DOHH2 (cell line): ENCODE data around the gene GAS7.

Source experiments
- H3F3A ChIP-seq: fragments of 200-600 bp; sonication (generic), shearing (Covaris generic); 2 replicates; pipeline ENCODE4 v1.6.0; 2016; ENCODE audit warnings: antibody characterized with exemption, mild to moderate bottlenecking; ENCODE audit not compliant: control insufficient read depth, insufficient read depth
- H3K27ac ChIP-seq: fragments of 200-600 bp; sonication (generic); 2 replicates; pipeline ENCODE4 v1.5.1; 2014; ENCODE audit warnings: low read depth, mild to moderate bottlenecking, low read length, moderate library complexity
- H3K27me3 ChIP-seq: fragments of 200-600 bp; sonication (generic); 2 replicates; pipeline ENCODE4 v1.6.1; 2014; ENCODE audit warnings: mild to moderate bottlenecking, low read length, mixed read lengths; ENCODE audit not compliant: control insufficient read depth
- H3K36me3 ChIP-seq: fragments of 200-600 bp; sonication (generic); 2 replicates; pipeline ENCODE4 v1.6.1; 2014; ENCODE audit warnings: mild to moderate bottlenecking, low read length, moderate library complexity, mixed read lengths; ENCODE audit not compliant: control insufficient read depth
- H3K4me1 ChIP-seq: fragments of 200-600 bp; sonication (generic); 2 replicates; pipeline ENCODE4 v1.6.1; 2014; ENCODE audit warnings: mild to moderate bottlenecking, low read length, mixed read lengths; ENCODE audit not compliant: control insufficient read depth
- H3K4me2 ChIP-seq: fragments of 200-600 bp; sonication (generic); 2 replicates; pipeline ENCODE4 v1.6.0; 2014; ENCODE audit warnings: mild to moderate bottlenecking, low read length, moderate library complexity
- H3K4me3 ChIP-seq: fragments of 200-600 bp; sonication (generic); 2 replicates; pipeline ENCODE4 v1.5.1; 2014; ENCODE audit warnings: mild to moderate bottlenecking, low read length, mixed read lengths
- H3K79me2 ChIP-seq: fragments of 200-600 bp; sonication (generic); 2 replicates; pipeline ENCODE4 v1.6.1; 2014; ENCODE audit warnings: mild to moderate bottlenecking, low read length, mixed read lengths; ENCODE audit not compliant: control insufficient read depth
- H3K9me2 ChIP-seq: fragments of 200-600 bp; sonication (generic); replicated peaks from 2 replicates; pipeline ENCODE4 v1.6.1; 2014; ENCODE audit warnings: mild to moderate bottlenecking, low read length, mixed read lengths; ENCODE audit not compliant: control insufficient read depth
- H3K9me3 ChIP-seq: fragments of 200-600 bp; sonication (generic); 2 replicates; pipeline ENCODE4 v1.6.1; 2014; ENCODE audit warnings: antibody characterized with exemption, low read length, mixed read lengths; ENCODE audit not compliant: control insufficient read depth, insufficient read depth
- H4K20me1 ChIP-seq: fragments of 200-600 bp; sonication (generic); 2 replicates; pipeline ENCODE4 v1.6.0; 2014; ENCODE audit warnings: low read depth, mild to moderate bottlenecking, antibody characterized with exemption, low read length, moderate library complexity; ENCODE audit not compliant: control insufficient read depth, insufficient read depth
- CTCF ChIP-seq: fragments of 200-600 bp; sonication (generic); IDR thresholded peaks from one replicate; pipeline ENCODE4 v1.5.1; 2014; ENCODE audit warnings: antibody characterized with exemption, mild to moderate bottlenecking, low read depth, low read length; ENCODE audit not compliant: poor library complexity, severe bottlenecking
- EZH2phosphoT487 ChIP-seq: fragments of 200-600 bp; sonication (generic); IDR thresholded peaks from 2 replicates; pipeline ENCODE4 v1.6.1; 2017; ENCODE audit warnings: borderline replicate concordance, mild to moderate bottlenecking, antibody characterized with exemption, low read length, moderate library complexity, mixed read lengths

The GAS7 gene

GRCh38 chr17:10032118-10032852 is 166.1 kb downstream of the GAS7 start:
- Histone ChIP-seq H4K20me1 (no peaks in the 10 kb centered on the region), H3K9me3 (no peaks in the 10 kb centered on the region), H3K36me3 (no peaks in the 10 kb centered on the region), H3K4me3 (no peak overlapping the region), H3K27ac (no peak overlapping the region), H3K79me2 (no peaks in the 10 kb centered on the region), H3K27me3 (0 out of 2 replicates have a peak, but pooled peaks cover 3% of the 10 kb centered on the region), H3K9me2 (no peaks in the 10 kb centered on the region), H3F3A (no peaks in the 10 kb centered on the region), H3K4me2 (no peak overlapping the region), H3K4me1 (no peaks in the 10 kb centered on the region)
- no peak for TF ChIP-seq EZH2phosphoT487
- TF ChIP-seq CTCF, result no peak

- H3K9me2 ChIP-seq, result no peaks in the 10 kb centered on the region
- H3K4me1 ChIP-seq, result no peaks in the 10 kb centered on the region
These were observed 166.8 kb downstream of the GAS7 start for GRCh38 chr17:10031606-10032005.

GRCh38 chr17:10031127-10031526 is 167.3 kb downstream of the GAS7 start:
- Histone ChIP-seq H3K27me3 (0 out of 2 replicates have a peak, but pooled peaks cover 3% of the 10 kb centered on the region), H3K4me1 (no peaks in the 10 kb centered on the region), H3K4me2 (no peak overlapping the region), H3K36me3 (no peaks in the 10 kb centered on the region), H3K79me2 (no peaks in the 10 kb centered on the region), H3K9me3 (no peaks in the 10 kb centered on the region), H3K9me2 (no peaks in the 10 kb centered on the region), H4K20me1 (no peaks in the 10 kb centered on the region), H3K27ac (no peak overlapping the region), H3F3A (no peaks in the 10 kb centered on the region), H3K4me3 (no peak overlapping the region)
- no peak for TF ChIP-seq CTCF
- no peak for TF ChIP-seq EZH2phosphoT487

More at GRCh38 chr17:10031606-10032005, 166.8 kb downstream of the GAS7 start:
- no peak overlapping the region for H3K4me2 ChIP-seq
- H4K20me1 ChIP-seq, result no peaks in the 10 kb centered on the region
- H3K4me3 ChIP-seq, result no peak overlapping the region
- no peak overlapping the region for H3K27ac ChIP-seq
- no peaks in the 10 kb centered on the region for H3K36me3 ChIP-seq
- no peaks in the 10 kb centered on the region for H3K9me3 ChIP-seq
- H3K79me2 ChIP-seq, result no peaks in the 10 kb centered on the region
- no peaks in the 10 kb centered on the region for H3F3A ChIP-seq
- 0 out of 2 replicates have a peak, but pooled peaks cover 3% of the 10 kb centered on the region for H3K27me3 ChIP-seq
- TF ChIP-seq CTCF, result no peak
- TF ChIP-seq EZH2phosphoT487, result no peak
